ENCODE results near the gene MISP3. TPM values are rescaled to one million over a fixed set of nuclear protein-coding genes. Genes with fewer than 3 reads are reported as not detected.

The MISP3 gene
- total and polyA plus RNA-seq, 2 experiments from 2014 or later = 1.9 to 2.4 TPM

- no peak overlapping the region for H2AFZ ChIP-seq
- H3K4me2 ChIP-seq = no peak overlapping the region
- Mint-ChIP-seq H3K27me3 (ENCODE audit: insufficient read depth, low read depth, poor library complexity) (peaks cover 14% of the 10 kb centered on the region), H3K4me3 (peak overlapping the region; percentile 82), H3K4me1 (peaks cover 46% of the 10 kb centered on the region), H3K9me3 (no peaks in the 10 kb centered on the region; the same call in 2 of the 3 replicates), H3K27ac (no peak overlapping the region), H3K36me3 (ENCODE audit: low read depth) (peaks cover 8% of the 10 kb centered on the region)
- DNase-seq (ENCODE audit: low spot score) (no peak), ATAC-seq (no peak)
- H3K9me2 ChIP-seq (ENCODE audit: insufficient read depth) = no peaks in the 10 kb centered on the region
- H3F3A ChIP-seq (replicated peaks; ENCODE audit: low read depth) = peaks cover 29% of the 10 kb centered on the region
- no peak for TF ChIP-seq EZH2phosphoT487 (IDR thresholded peaks at IDR 0.05; ENCODE audit: unreplicated experiment)
- no peak for TF ChIP-seq POLR2AphosphoS5 (IDR thresholded peaks at IDR 0.05; ENCODE audit: low read depth)
- TF ChIP-seq CREB1 (CRISPR knock-in tag; IDR thresholded peaks at IDR 0.05; ENCODE audit: low read depth) = no peak
- no peak for TF ChIP-seq NANOG (IDR thresholded peaks at IDR 0.05; ENCODE audit: borderline replicate concordance)
- no peak for TF ChIP-seq ZNF114 (CRISPR knock-in tag; IDR thresholded peaks at IDR 0.05)
- no peak for TF ChIP-seq STAT1 (IDR thresholded peaks at IDR 0.05; ENCODE audit: unreplicated experiment)
- TF ChIP-seq ZNF462 (CRISPR knock-in tag; IDR thresholded peaks at IDR 0.05) = no peak
- no peak for TF ChIP-seq CTCF (conservative IDR thresholded peaks at IDR 0.05; ENCODE audit: low read depth in 2 of 2)
- TF ChIP-seq JUNB (IDR thresholded peaks at IDR 0.05; ENCODE audit: unreplicated experiment) = no peak
- TF ChIP-seq ZNF331 (CRISPR knock-in tag; IDR thresholded peaks at IDR 0.05; ENCODE audit: low read depth) = no peak
- TF ChIP-seq ETS1 (IDR thresholded peaks at IDR 0.05) = no peak
- TF ChIP-seq REST (IDR thresholded peaks at IDR 0.05; ENCODE audit: unreplicated experiment) = no peak
- TF ChIP-seq EZH2 (IDR thresholded peaks at IDR 0.05; ENCODE audit: low read depth, unreplicated experiment) = no peak
- peaks cover 51% of the 10 kb centered on the region for H3K4me1 ChIP-seq (ENCODE audit: insufficient read depth)
- no peak overlapping the region for H3K4me3 ChIP-seq
- no peaks in the 10 kb centered on the region; the same call in 1 of the 2 replicates for H3K36me3 ChIP-seq (ENCODE audit: insufficient read depth)
- H3K27me3 ChIP-seq (ENCODE audit: insufficient read depth) = no peaks in the 10 kb centered on the region
- H3K27ac ChIP-seq (ENCODE audit: low read depth) = no peak overlapping the region
- peaks cover 12% of the 10 kb centered on the region for H4K20me1 ChIP-seq (replicated peaks; ENCODE audit: insufficient read depth)
- H3K79me2 ChIP-seq (replicated peaks; ENCODE audit: insufficient read depth) = peaks cover 17% of the 10 kb centered on the region
Observed at GRCh38 chr19:14115756-14116155, 43.2 kb downstream of the MISP3 start.

All from GM23338 (cell line).